ENCODE measurements around the gene TASP1.

GRCh38 chr20:13418263-13419229, 220.2 kb downstream of the TASP1 start:
- TF ChIP-seq CTCF (IDR thresholded peaks at IDR 0.05 in 8 of 11, conservative IDR thresholded peaks at IDR 0.05 in 3 of 11) (no peak), POLR2A (IDR thresholded peaks at IDR 0.05) (no peak), POLR2AphosphoS5 (IDR thresholded peaks at IDR 0.05) (no peak)

Data from spleen (tissue), 7 donors.